Liver (tissue), 2 donors: ENCODE data around the gene LKAAEAR1.

Source experiments
- EGR1 ChIP-seq, 2 donors: IDR thresholded peaks; 2 replicates each; pipeline ENCODE4 v1.6.1; 2016 to 2018; ENCODE audit warnings: antibody characterized with exemption in 2 of 2, low read depth in 2 of 2
- GABPA ChIP-seq, 2 donors: IDR thresholded peaks in 1 of 2; conservative IDR thresholded peaks in 1 of 2; 2 replicates each; pipeline ENCODE4 v1.6.1; 2016; ENCODE audit warnings: antibody characterized with exemption in 2 of 2, mild to moderate bottlenecking in 1 of 2, moderate library complexity in 1 of 2
- donor health status: healthy.

DNA sequence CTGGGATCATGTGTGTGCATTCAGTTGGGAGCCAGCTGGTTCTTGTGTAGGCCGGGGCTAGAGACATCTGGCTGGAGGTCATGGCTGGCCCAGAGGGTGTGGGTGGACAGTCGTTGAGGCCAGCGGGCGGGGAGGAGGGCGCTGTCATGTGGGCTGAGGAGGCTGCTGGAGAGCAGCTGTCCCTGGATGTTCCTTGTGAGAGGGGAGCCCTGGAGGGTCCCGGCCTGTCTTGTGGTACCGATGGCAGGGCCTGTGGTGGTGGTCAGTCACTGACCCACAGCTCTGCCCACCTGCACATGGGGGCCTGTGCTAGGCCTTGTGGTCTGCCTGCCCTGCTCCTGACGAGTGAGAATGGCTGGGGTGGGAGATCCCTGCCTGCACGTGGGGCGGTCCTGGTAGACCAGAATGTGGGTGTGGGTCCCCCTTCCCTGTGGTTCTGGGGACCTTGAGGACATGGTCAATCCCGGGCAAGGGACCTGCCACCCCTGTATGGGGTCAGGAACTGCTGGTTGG is 50.2 kb downstream of the LKAAEAR1 start:
- TF ChIP-seq GABPA (IDR thresholded peaks at IDR 0.05 in 1 of 2, conservative IDR thresholded peaks at IDR 0.05 in 1 of 2): no peak
- TF ChIP-seq EGR1 (IDR thresholded peaks at IDR 0.05; ENCODE audit: low read depth in 2 of 2): no peak
